HG03064 (cell line): ENCODE data around the gene NF2.
"Not testable (repeated sequence)": the region's sequence is repeated elsewhere in the genome, so short reads cannot be mapped to it uniquely, and the experiment has no call there.

ENCODE experiments used
- ATAC-seq: cut with Tn5 transposase; IDR thresholded peaks from one replicate; pipeline ENCODE4 v1.9.1; 2021; ENCODE audit warnings: low read depth; ENCODE audit not compliant: unreplicated experiment

The NF2 gene

DNA sequence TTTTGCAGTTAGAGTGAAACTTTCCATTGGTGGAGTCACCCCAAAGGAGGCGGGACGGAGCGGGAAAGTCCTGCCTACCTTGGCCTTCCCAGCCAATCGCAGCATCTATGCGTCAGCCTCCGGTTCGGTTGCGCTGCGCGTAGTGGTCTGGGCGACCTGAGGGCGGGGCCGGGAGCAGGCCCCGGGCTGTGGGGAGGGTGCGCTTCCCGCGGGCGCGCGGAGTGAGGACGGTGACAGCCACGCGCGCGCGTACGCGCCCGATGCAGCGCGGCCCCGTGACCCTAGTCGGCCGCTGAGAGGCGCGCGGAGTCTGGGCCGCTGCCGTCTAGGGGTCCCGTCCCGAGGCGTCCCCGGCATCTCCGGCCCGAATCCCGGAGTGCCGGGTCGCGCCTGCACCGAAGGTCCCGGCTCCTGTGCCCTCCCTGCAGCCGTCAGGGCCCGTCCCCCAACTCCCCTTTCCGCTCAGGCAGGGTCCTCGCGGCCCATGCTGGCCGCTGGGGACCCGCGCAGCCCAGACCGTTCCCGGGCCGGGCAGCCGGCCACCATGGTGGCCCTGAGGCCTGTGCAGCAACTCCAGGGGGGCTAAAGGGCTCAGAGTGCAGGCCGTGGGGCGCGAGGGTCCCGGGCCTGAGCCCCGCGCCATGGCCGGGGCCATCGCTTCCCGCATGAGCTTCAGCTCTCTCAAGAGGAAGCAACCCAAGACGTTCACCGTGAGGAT is at the start of gene NF2:
Gene NF2 (plus strand): TSS at position 276 of the 718 bp plus-strand sequence. CDS start 366 bp downstream, at position 642.
- ATAC-seq = peak; percentile 97

DNA sequence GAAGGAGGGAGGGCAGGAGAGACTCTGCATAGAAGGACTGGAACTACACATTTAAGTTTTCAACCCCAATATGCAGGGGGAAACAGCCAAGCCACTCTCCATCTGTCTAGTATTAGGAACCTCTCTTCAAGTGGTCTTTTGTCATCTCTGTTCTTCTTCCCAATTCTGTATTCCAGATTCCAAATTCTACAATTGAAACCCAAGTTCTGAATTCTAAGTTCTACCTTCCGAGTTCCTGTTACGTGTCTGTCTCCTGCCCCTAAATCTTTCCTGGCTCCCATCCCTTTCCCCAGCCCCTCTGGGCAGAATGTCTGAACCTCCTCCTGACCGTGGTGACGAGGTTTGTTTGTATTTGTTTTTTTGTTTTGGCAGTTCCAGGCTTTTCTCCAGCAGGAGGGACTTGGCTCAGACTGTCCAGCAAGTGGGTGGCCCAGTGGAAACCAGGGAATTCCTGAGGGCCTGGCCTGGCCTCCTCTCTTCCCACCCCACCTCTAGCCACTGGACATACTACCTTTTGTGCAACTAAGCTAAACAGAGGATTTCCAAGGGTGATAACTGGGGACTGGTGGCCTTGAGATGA is 48.3 kb upstream of the NF2 start:
- no peak for ATAC-seq

DNA sequence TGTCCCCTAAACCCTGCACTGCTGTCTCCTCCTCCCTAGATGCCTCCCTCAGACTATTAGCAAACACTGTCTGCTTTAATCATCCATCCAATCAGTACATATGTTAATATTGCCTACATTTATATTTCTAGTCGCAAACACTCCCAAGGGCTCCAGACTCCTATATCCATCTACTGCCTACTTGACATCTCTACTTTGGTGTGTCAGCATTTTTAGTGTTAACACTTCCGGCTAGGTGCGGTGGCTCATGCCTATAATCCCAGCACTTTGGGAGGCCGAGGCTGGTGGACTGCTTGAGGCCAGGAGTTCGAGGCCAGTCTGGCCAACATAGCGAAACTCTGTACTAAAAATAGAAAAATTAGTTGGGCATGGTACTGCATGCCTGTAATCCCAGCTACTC is 44.4 kb upstream of the NF2 start:
- ATAC-seq = no peak

DNA sequence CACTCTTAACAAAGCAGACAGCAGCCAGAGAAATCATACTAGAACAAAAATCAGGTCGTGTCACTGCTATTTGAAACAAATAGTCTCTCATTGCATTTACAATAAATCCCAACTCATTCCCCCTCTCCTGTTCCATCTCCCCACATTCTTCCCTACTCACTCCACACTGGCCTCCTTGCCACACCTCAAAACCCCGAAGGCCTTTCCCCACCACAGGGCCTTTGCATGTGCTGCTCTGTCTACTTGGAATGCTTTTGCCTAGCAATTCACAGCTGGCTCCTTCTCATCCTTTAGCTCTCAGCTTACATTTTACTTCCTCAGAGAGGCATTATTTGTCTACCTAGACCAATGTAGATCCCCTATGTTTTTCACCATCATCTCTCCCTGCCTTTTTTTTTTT is 43.6 kb upstream of the NF2 start:
- no peak for ATAC-seq

DNA sequence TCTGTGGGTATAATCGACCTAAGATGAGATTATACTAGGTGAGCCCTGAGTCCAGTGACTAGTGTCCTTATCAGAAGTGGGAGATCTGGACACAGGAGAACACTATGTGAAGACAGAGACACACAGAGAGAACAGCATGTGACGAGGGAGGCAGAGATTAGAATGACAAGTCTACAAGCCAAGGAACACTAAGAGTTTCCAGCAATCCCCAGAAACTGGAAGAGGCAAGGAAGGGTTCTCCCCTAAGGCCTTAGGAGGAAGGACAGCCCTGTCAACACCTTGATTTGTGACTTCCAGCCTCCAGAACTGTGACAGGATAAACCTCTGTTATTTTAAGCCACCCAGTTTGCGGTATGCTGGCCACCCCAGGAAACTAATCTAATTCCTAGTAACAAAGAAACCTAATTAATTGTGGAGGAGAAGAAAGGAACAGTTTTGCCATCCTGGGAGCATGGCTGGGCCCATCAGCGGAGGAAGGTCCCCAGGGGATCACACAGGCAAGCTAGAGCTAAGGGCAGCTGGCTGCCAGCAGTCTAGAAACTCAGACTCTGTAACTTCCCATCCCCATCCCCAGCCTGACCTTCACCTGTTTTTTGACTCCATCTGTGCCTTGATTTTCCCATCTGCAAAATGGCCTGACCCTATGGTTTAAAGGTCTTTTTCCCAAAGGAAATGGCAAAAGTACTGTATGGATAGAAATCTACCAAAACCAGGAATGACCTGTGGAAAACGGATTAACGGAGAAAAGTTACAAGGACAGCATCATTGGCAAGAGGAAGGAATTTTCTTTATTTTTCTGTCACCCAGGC is 39.6 kb upstream of the NF2 start:
- no peak for ATAC-seq

DNA sequence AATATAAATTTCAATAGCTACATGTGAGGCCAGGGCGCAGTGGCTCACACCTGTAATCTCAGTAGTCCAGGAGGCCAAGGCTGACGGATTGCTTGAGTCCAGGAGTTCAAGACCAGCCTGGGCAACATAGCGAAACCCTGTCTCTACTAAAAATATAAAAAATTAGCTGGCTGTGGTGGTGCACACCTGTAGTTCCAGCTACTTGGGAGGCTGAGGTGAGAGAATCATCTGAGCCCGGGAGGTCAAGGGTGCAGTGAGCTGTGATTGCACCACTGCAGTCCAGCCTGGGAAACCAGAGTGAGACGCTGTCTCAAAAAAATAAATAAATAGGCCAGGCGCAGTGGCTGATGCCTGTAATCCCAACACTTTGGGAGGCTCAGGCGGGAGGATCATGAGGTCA is 36.9 kb upstream of the NF2 start:
- ATAC-seq = not testable (repeated sequence)

DNA sequence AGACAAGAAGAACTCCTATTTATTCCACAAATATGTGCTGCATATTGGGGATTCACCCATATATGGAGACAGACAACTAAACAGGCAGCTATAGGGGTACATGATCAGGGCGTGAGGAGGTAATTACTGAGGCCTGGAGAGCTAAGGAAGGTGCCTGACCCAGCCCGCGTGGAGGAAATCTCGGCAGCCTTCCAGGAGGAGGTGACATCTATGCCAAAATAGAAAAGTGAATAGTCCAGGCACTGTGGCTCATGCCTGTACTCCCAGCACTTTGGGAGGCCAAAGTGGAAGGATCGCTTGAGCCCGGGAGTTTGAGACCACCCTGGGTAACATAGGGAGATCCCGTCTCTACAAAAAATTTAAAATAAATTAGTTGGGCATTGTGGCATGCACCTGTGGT is 36.1 kb upstream of the NF2 start:
- ATAC-seq = no peak

DNA sequence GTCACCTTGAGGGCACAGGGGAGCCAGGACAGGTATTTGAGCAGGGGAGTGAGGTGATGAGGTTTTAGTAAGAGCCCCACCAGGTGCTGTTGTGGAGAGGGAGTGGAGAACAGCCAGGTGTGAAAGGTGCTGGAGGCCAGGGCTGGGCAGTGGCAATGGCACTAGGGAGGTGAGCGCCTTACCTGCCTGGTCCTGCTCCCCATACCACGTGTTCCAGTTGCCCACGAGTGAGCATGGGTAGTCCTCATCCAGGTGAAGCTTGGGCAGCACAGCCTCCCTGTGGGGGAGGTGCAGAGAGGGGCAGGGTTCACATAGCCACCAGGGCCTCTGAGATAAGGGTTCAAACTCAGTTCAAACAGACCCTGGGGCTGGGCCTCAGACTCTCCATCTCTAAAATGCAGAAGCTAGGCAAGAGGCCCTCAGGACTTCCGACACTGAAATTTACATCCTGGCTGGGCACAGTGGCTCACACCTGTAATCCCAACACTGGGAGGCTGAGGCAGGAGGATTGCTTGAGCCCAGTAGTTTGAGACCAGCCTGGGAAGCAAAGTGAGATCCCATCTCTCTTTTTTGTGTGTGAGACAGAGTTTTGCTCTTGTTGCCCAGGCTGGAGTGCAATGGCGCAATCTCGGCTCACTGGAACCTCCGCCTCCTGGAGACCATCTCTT is 34.3 kb upstream of the NF2 start:
- no peak for ATAC-seq

DNA sequence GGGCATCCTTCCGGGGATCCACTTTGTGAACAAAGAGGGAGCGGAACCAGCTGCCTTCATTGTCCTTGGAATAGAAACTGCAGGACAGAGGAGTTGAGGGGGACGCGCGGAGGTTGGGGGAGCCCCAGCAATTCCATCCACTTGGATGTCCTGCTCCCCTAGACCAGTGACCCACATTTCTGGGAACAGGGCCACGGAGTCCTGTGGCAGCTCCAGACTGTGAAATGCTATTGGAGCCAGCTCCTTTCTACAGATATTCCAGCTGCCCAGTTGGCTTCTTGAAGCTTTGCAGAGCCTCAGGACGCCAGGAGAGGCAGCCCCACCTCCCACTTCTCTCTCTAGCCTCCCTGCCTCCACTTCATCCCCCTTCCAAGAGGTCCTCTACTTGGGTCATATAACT is 33.0 kb upstream of the NF2 start:
- no peak for ATAC-seq

DNA sequence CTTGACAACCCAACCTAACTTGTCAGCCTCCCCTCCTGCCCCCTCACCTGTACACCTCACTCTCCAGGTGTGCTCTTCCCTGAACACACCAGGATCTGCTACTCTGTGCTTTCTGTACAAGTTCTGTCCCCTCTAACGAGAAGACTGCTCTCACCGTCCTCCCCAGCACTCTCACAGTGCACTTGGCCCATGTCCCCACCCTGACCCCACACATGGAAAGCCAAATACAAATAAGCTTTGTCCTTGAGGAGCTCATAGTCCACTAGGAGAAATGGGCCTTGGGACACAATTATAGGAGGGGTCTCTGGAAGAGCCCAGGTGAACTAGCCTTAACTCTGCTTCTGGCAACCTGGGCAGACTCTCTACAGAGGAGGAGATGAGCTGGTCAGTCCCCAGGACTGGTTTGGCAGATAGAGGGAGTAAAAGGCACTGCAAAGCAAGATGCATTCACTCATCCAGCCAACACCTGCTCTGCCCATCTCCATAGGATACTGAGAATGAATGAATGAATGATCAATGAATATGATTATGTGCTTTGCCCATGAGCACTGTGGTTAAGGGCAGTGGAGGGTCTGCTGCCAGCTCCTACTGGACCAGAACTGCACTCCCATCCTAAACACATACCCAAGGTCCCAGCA is 32.4 kb upstream of the NF2 start:
- ATAC-seq = no peak

DNA sequence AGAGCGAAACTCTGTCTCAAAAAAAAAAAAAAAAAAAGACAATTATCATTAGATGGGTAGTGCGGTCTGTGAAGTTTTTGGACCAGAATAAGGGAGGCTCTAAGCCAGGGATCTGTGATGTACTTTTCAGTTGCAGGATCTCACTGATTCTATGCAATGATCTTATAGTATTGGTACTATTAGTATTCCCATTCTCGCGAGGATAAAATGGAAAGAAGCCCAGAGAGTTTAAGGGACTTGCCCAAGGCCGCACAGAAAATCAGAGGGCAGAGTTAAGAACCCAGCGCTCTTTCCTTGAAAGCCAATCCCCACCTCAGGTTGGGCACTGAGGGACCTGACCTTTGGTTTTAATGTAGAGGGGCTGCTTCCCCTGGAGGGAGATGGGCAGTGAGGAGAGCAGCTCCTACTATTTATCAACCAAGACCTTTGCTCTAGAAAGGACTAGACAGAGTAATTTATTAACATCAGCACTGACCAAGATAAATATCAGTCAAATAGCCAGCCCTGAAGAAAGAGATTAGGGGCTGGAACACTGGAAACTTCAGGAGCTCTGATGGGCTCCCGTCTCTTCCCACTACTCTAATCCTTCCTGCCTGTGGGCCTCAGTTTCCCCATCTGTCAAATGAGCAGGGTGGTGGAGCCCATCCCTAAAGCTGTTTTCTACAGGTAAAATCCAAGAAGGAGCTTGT is 28.5 kb upstream of the NF2 start:
- no peak for ATAC-seq

DNA sequence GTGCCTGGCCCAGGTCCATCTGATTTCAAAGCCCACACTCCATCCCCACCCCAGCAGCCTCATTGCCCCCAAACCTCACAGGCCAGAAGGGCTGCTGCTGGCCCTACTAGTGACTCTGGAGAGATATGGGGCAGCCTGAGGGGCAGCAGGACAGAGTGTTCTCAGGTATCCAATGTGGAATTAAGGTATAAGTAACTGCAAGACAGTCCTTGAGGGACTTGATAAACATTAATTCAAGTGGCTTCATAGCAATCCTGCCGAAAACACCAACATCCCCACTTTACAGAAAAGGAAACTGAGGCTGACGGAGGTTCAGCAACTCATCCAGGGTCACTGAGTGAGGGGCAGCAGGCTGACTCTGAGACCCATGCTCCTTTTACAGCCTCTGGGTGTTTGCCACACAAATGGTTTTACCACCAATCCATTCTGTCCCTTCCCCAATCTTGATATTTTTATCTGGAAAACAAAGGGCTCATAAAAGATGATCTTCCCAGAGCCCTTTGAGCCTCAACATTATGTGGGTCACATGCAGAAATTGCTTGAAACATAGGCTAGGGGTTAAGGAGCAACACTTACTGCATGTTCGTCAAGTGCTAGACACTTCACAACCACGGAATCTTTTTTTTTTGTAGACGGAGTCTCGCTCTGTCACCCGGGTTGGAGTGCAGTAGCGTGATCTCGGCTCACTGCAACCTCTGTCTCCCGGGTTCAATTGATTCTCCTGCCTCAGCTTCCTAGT is 24.8 kb upstream of the NF2 start:
- ATAC-seq = no peak

DNA sequence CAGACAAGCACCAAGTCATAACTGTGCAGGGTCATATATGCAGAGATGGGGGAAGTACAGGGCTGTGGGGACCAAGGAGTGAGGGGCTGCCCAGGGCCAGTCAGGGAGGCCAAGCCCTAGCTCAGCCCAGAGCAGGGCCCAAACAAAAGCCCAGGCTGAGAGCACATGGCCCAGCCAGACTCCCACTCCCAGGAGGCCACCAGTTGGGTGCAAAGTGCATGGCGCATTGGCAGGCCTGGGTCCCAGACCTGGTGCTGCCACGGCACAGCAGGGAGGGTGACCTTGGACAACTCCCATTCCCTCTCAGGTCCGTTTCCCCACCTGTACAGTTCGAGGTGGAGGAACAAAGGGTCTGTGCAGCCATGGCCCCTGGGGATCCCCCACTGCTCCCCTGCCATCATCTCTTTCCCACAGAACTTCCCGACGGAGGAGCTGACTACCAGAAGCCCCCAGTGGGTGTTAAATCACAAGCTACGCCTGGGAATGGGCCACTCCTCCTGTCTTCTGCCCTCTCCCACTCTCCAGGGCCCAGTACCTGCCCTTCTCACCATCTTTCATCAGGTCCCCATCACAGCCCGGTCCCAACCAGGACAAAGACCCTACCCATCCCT is 23.1 kb upstream of the NF2 start:
- no peak for ATAC-seq

DNA sequence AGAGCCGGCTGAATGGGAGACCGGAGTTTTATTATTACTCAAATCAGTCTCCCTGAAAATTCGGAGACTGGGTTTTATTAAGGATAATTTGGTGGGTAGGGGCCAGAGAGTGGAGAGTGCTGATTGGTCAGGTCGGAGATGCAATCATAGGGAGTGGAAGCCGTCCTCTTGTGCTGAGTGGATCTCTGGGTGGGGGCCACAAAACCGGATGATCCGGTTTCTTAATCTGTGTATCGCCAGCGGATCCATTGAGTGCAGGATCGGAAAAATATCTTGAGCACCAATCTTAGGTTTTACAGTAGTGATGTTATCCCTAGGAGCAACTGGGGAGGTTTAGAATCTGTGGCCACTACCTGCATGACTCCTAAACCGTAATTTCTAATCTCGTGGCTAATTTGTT is 21.6 kb upstream of the NF2 start:
- no peak for ATAC-seq

DNA sequence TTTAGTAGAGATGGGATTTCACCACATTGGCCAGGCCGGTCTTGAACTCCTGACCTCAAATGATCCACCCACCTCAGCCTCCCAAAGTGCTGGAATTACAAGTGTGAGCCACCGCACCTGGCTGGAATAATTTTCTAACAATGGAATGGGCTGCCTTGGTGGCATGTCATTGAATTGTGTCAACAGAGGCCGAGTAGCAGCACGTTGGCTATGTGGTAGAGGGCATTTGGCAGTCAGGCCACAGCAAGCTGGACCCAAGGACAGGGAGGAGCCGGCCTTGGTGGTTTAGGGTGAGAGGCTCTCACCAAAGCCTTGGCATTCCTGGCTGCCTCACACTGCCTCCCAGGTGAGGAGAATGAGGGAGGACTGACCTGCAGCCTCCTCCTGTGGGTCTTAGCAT is 18.5 kb upstream of the NF2 start:
- no peak for ATAC-seq

DNA sequence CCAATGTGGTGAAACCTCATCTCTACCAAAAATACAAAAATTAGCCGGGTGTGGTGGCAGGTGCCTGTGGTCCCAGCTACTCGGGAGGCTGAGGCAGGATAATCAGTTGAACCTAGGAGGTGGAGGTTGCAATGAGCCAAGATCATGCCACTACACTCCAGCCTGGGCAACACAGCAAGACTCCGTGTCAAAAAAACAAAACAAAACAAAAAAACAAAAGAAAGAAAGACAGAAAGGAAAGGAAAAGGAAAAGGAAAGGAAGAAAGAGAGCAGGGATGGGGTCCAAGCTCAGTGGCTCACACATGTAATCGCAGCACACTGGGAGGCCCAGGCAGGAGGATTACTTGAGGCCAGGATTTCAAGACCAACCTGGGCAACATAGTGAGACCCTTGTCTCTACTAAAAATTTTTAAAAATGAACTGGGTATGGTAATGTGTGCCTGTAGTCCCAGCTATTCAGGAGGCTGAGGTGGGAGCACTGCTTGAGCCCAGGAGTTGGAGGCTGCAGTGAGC is 17.2 kb upstream of the NF2 start:
- ATAC-seq = not testable (repeated sequence)

DNA sequence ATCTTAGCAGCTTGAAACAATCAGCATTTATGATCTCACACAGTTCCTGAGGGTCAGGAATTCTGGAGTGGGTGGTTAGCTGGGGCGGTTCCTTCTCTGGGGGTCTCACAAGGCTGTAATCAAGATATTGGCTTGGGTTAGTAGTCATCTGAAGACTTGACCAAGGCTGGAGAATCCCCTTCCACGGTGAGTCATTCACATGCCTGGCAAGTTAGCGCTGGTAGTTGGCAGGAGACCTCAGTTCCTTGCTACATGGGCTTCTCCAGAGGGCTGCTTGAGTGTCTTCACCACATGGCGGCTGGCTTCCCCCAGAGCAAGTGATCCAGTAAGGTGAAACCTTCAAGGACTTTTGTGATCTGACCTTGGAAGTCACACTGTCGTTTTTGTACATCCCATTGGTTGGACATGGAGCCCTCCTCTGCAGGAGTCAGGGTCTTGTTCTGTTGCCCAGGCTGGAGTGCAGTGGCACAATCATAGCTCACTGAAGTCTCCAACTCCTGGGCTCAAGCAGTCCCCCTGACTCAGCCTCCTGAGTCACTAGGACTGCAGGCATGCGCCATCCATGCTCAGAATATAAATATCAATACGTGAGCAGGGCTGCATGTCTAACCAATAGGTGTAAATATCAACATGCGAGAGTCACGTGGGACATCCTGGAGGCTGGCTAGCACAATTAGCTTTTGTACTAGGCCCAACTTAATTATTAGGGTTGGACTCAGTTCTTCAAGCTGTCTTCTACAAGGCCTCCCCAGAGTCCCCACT is 15.3 kb upstream of the NF2 start:
- no peak for ATAC-seq

DNA sequence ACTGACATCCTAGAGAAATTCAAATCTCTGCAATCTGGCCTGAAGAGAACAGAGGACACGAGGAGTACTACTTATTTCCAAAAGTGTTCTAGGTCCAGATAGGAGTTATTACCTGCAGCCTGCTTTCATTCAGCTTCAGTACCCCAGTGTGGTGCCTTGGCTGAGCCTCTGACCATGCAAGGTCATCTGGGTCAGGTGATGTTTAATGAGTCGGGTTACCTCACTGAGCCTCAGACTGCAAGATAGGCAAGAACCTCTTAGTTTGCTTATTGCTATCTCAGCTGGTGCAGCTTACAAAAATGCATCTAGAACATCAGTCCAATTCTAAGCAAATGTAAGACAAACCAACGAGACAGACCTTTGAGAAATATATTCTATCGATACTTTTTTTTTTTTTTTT is 9.5 kb upstream of the NF2 start:
- ATAC-seq = no peak
